ENCODE results near the gene ARHGAP15. TPM values are rescaled to one million over a fixed set of nuclear protein-coding genes. Genes with fewer than 3 reads are reported as not detected.
A peak's percentile ranks its signal among the peaks of the same experiment; 100 is the strongest.

The ARHGAP15 gene
- total RNA-seq, 1 donor from 2014 or later: 9.1 TPM

DNA sequence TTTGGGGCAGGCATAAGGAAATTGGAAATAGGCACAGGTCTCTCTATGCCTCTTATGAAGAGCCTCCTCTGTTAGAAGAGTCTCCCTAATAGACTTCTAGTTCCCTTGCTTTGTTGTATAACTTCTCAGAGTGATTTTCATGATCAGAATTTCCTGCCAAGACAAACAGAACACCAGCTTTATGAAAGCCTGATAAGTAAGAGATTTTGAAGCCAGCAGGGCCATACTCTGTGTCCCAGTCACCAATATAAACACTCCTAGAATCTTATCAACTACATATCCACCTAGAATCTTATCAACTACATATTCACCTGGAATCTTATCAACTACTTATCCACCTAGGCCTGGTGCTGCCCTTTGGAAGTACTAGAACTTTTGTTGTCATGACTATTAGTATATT is 579.5 kb downstream of the ARHGAP15 start:
- H3K9me3 ChIP-seq: no peaks in the 10 kb centered on the region
- TF ChIP-seq, protein P1, sequence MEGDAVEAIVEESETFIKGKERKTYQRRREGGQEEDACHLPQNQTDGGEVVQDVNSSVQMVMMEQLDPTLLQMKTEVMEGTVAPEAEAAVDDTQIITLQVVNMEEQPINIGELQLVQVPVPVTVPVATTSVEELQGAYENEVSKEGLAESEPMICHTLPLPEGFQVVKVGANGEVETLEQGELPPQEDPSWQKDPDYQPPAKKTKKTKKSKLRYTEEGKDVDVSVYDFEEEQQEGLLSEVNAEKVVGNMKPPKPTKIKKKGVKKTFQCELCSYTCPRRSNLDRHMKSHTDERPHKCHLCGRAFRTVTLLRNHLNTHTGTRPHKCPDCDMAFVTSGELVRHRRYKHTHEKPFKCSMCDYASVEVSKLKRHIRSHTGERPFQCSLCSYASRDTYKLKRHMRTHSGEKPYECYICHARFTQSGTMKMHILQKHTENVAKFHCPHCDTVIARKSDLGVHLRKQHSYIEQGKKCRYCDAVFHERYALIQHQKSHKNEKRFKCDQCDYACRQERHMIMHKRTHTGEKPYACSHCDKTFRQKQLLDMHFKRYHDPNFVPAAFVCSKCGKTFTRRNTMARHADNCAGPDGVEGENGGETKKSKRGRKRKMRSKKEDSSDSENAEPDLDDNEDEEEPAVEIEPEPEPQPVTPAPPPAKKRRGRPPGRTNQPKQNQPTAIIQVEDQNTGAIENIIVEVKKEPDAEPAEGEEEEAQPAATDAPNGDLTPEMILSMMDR (IDR thresholded peaks at IDR 0.05): no peak
- TF ChIP-seq POLR2AphosphoS5 (IDR thresholded peaks at IDR 0.05; ENCODE audit: insufficient read depth in 1 of 2, low read depth in 1 of 2): no peak
- TF ChIP-seq POLR2A (IDR thresholded peaks at IDR 0.05): no peak
- peaks cover 15% of the 10 kb centered on the region for H3K4me1 ChIP-seq
- H3K4me3 ChIP-seq: no peak overlapping the region
- intact Hi-C loops (cut with DNase I): no loop called here
- H3K27ac ChIP-seq: no peak overlapping the region
- no peaks in the 10 kb centered on the region for H3K36me3 ChIP-seq
- DNase-seq (ENCODE audit: extremely low spot score in 2 of 2): no peak
- no peaks in the 10 kb centered on the region for H3K27me3 ChIP-seq

DNA sequence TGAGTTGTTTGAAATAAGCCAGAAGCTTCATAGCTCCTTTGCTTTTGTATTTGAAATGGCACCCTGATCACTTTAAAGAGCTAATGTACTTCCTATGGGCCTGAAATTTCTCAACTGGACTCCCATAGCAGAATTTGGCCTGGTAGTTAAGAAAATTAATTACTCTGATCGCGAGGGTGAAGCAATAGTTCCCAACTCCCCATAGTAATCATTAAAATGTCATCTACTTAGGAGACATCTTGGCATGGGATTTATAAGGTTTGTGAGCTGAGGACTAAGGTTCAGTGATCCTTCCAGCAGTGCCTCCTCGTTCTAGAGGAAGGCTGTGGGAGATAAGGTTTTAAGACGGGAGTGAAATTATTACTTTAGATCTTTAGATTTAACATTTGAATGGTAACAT is 581.0 kb downstream of the ARHGAP15 start:
- TF ChIP-seq POLR2A (IDR thresholded peaks at IDR 0.05) (no peak), POLR2AphosphoS5 (IDR thresholded peaks at IDR 0.05; ENCODE audit: insufficient read depth in 1 of 2, low read depth in 1 of 2) (no peak)
- TF ChIP-seq, protein P1 (IDR thresholded peaks at IDR 0.05): no peak
- H3K9me3 ChIP-seq: no peaks in the 10 kb centered on the region
- intact Hi-C loops (cut with DNase I): no loop called here
- no peak for DNase-seq (ENCODE audit: extremely low spot score in 2 of 2)
- H3K27me3 ChIP-seq: no peaks in the 10 kb centered on the region
- H3K27ac ChIP-seq: no peak overlapping the region
- no peaks in the 10 kb centered on the region for H3K36me3 ChIP-seq
- no peak overlapping the region for H3K4me3 ChIP-seq
- H3K4me1 ChIP-seq: peaks cover 5% of the 10 kb centered on the region

DNA sequence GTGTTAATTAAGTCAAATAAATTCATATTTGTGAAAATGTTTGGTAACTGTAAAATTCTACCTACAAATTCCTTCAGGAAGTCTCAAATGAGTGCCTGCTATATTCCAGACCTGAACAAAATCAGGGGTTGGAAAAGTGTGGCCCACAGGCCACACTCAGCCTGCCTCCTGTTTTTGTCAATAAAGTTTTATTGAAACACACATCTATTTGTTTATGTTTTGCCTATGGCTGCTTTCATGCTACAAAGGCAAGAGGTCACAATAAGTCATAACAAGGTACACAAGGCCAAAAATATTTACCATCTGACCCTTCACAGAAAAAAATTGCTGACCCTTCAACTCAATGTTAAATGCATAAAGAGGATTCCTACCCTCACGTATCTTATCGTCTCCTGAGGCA is 581.7 kb downstream of the ARHGAP15 start:
- TF ChIP-seq POLR2A (IDR thresholded peaks at IDR 0.05): no peak
- TF ChIP-seq, protein P1 (IDR thresholded peaks at IDR 0.05): no peak

DNA sequence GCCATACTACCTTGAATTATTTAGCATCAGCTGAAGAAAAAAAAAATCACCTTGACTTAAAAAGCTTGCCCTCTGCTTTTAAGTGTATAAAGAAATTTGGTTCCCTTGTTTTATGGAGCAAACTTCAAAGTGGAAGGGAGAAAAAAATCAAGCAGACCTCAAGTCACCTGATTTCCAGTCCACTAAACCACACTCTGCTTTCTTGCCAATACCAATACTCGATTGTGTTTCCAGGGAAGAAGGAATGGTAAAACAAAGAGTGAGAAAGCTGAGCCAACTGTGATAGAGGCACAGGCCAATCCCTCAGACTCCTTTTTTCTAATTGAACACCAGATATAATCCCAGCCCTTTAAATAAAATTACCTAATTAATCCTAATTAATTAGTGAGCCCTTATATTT is 587.3 kb downstream of the ARHGAP15 start:
- Histone ChIP-seq H3K27me3 (no peaks in the 10 kb centered on the region), H3K36me3 (no peaks in the 10 kb centered on the region), H3K27ac (peak overlapping the region; percentile 36), H3K4me1 (peaks cover 8% of the 10 kb centered on the region), H3K4me3 (no peak overlapping the region), H3K9me3 (no peaks in the 10 kb centered on the region)
- intact Hi-C loops (cut with DNase I): no loop called here
- TF ChIP-seq POLR2A (IDR thresholded peaks at IDR 0.05): no peak
- no peak for TF ChIP-seq POLR2AphosphoS5 (IDR thresholded peaks at IDR 0.05; ENCODE audit: insufficient read depth in 1 of 2, low read depth in 1 of 2)
- TF ChIP-seq, protein P1 (IDR thresholded peaks at IDR 0.05): no peak
- DNase-seq (ENCODE audit: extremely low spot score in 2 of 2): no peak

More for the DNA sequence above, 581.7 kb downstream of the ARHGAP15 start:
- Histone ChIP-seq H3K9me3 (no peaks in the 10 kb centered on the region), H3K4me1 (no peaks in the 10 kb centered on the region), H3K27ac (no peak overlapping the region), H3K27me3 (no peaks in the 10 kb centered on the region), H3K4me3 (no peak overlapping the region), H3K36me3 (no peaks in the 10 kb centered on the region)
- intact Hi-C loops (cut with DNase I): no loop called here
- no peak for DNase-seq (ENCODE audit: extremely low spot score in 2 of 2)

DNA sequence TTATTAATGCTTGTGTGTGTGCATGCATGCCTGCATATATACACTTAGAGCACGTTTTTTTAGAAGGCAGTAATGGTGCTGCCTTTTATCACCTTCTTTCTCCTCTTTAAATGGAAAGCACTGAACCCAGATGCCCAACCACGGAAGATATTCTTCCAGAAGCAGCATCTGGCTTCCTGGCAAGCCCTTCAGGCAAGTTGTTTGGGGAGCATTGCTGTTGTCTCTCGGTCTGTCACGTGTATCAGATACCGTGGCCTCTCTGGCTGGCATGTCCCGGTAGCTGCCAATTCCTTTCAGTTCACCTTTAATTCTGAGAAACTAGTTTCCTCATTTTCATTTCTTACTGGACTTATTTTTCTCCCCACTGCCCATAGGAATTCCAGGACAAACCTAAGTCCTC is 587.8 kb downstream of the ARHGAP15 start:
- H3K4me3 ChIP-seq: peak overlapping the region; percentile 2 to 5

More for the DNA sequence above, 587.8 kb downstream of the ARHGAP15 start:
- Histone ChIP-seq H3K9me3 (no peaks in the 10 kb centered on the region), H3K27me3 (no peaks in the 10 kb centered on the region), H3K36me3 (no peaks in the 10 kb centered on the region), H3K27ac (peak overlapping the region; percentile 36), H3K4me1 (peaks cover 8% of the 10 kb centered on the region)
- no peak for DNase-seq (ENCODE audit: extremely low spot score in 2 of 2)
- no peak for TF ChIP-seq POLR2AphosphoS5 (IDR thresholded peaks at IDR 0.05; ENCODE audit: insufficient read depth in 1 of 2, low read depth in 1 of 2)
- no peak for TF ChIP-seq POLR2A (IDR thresholded peaks at IDR 0.05)
- TF ChIP-seq, protein P1 (IDR thresholded peaks at IDR 0.05): no peak
- intact Hi-C loops (cut with DNase I): no loop called here

Measured in vagina (tissue), 2 donors.